Right atrium auricular region (tissue), 2 donors: ENCODE data around the gene ELL. TPM values are rescaled to one million over a fixed set of nuclear protein-coding genes. Genes with fewer than 3 reads are reported as not detected.
"Not testable (repeated sequence)": the region's sequence is repeated elsewhere in the genome, so short reads cannot be mapped to it uniquely, and the experiment has no call there.

Experiments
- DNase-seq: peaks from one replicate; pipeline ENCODE4 v3.0.0-alpha.2; 2019; ENCODE audit warnings: low spot score
- H3K27ac ChIP-seq, 2 donors: fragments of 200-600 bp; sonication (generic); 1 replicate in 1 of 2; 2 replicates in 1 of 2; pipeline ENCODE4 v1.5.1; 2016 to 2019
- H3K27me3 ChIP-seq, 2 donors: fragments of 200-600 bp; sonication (generic); one replicate each; pipeline versions ENCODE4 v1.5.1 to v1.6.0; 2017 to 2019
- H3K36me3 ChIP-seq: fragments of 200-600 bp; sonication (generic); one replicate; pipeline ENCODE4 v1.5.1; 2016
- H3K4me1 ChIP-seq, 2 donors: fragments of 200-600 bp; sonication (generic); one replicate each; pipeline versions ENCODE4 v1.5.1 to v1.6.0; 2017 to 2019
- H3K4me3 ChIP-seq, 2 donors: fragments of 200-600 bp; sonication (generic); 1 replicate in 1 of 2; 2 replicates in 1 of 2; pipeline ENCODE4 v1.5.1; 2017 to 2019; ENCODE audit warnings: mild to moderate bottlenecking in 1 of 2, moderate library complexity in 1 of 2
- H3K9me3 ChIP-seq, 2 donors: fragments of 200-600 bp; sonication (generic); one replicate each; pipeline ENCODE4 v1.5.1; 2019
- CTCF ChIP-seq, 2 donors: fragments of 200-600 bp; sonication (generic); IDR thresholded peaks; one replicate each; pipeline ENCODE4 v1.5.1; 2019; ENCODE audit warnings: antibody characterized with exemption in 2 of 2
- total RNA-seq, 2 donors: library from RNA; depleted of rRNA; stranded (reverse); fragments of >200 nt; gene quantifications; one replicate each; pipeline ENCODE4 v1.1.0, GENCODE V29; 2016

Gene ELL
- total RNA-seq, 2 donors from 2014 or later, result 12.4 to 17.5 TPM

DNA sequence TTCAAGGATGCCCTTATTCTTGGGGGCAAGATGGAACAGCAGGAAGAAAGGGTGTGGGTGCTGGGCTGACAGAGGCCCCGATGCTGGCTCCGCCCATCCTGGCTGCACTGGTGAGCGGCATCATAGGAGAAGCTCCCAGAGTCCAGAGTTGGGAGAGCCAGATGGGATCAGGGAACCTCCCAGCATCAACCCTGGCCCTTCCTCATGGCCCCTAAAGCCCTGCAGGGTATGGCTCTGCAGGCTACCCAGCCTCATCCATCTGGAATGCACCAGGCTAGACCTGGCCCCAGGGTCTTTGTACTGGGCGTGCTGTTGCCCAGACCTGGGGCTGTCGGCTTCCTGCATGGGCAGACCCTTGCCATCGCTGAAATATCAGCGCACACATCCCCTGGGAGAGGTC is 7.9 kb upstream of the ELL start:
- H3K9me3 ChIP-seq, result no peaks in the 10 kb centered on the region
- TF ChIP-seq CTCF (IDR thresholded peaks at IDR 0.05), result no peak
- H3K36me3 ChIP-seq, result peaks cover 22% of the 10 kb centered on the region
- H3K27me3 ChIP-seq, result no peaks in the 10 kb centered on the region
- no peaks in the 10 kb centered on the region for H3K4me1 ChIP-seq
- DNase-seq, result no peak
- H3K27ac ChIP-seq, result no peak overlapping the region
- H3K4me3 ChIP-seq, result no peak overlapping the region

GRCh38 chr19:18526316-18526715 is 4.4 kb upstream of the ELL start:
- Histone ChIP-seq H3K27ac (no peak overlapping the region), H3K36me3 (peaks cover 3% of the 10 kb centered on the region), H3K4me3 (no peak overlapping the region), H3K4me1 (no peaks in the 10 kb centered on the region), H3K9me3 (no peaks in the 10 kb centered on the region), H3K27me3 (no peaks in the 10 kb centered on the region)
- TF ChIP-seq CTCF (IDR thresholded peaks at IDR 0.05), result no peak
- DNase-seq, result no peak

DNA sequence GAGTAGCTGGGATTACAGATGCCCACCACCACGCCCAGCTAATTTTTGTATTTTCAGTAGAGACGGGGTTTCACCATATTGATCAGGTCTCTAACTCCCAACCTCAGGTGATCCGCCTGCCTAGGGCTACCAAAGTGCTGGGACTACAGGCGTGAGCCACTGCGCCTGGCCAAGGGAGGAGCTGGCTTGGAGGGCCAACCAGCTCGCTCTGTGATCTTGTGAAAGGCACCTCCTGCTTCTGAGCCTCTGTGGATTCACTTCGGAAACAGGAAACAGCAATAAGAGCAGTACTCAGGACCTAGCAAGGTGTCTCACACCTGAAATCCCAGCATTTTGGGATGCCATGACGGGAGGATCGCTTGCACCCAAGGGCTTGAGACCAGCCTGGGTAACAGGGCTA is 2.0 kb upstream of the ELL start:
- H3K36me3 ChIP-seq, result no peaks in the 10 kb centered on the region
- no peaks in the 10 kb centered on the region for H3K27me3 ChIP-seq
- no peak overlapping the region for H3K27ac ChIP-seq
- H3K4me3 ChIP-seq, result no peak overlapping the region
- peaks cover 0 to 21% of the 10 kb centered on the region in 2 donors for H3K4me1 ChIP-seq
- H3K9me3 ChIP-seq, result no peaks in the 10 kb centered on the region
- no peak for DNase-seq
- TF ChIP-seq CTCF (IDR thresholded peaks at IDR 0.05), result no peak

DNA sequence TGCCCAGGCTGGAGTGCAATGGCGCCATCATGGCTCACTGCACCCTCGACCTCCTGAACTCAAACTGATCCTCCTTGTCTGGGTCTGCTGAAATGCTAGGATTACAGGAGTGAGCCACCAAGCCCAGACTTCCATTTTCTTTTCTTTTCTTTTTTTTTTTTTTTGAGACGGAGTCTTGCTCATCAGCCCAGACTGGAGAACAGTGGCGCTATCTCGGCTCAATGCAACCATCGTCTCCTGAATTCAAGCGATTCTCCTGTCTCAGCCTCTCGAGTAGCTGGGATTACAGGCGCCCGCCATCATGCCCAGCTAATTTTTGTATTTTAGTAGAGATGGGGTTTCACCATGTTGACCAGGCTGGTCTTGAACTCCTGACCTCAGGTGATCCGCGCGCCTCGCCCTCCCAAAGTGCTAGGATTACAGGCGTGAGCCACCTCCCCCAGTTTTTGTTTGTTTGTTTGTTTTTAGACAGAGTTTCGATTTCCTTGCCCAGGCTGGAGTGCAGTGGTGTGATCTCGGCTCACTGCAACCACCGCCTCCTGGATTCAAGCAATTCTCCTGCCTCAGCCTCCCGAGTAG is 1.1 kb upstream of the ELL start:
- Histone ChIP-seq H3K4me3 (peak overlapping the region in 1 of 2 donors; percentile 31), H3K4me1 (peaks cover 0 to 30% of the 10 kb centered on the region in 2 donors), H3K27ac (peak overlapping the region; percentile 36 to 53)
- H3K36me3 ChIP-seq, DNase-seq, H3K9me3 ChIP-seq, H3K27me3 ChIP-seq: not testable (repeated sequence)

DNA sequence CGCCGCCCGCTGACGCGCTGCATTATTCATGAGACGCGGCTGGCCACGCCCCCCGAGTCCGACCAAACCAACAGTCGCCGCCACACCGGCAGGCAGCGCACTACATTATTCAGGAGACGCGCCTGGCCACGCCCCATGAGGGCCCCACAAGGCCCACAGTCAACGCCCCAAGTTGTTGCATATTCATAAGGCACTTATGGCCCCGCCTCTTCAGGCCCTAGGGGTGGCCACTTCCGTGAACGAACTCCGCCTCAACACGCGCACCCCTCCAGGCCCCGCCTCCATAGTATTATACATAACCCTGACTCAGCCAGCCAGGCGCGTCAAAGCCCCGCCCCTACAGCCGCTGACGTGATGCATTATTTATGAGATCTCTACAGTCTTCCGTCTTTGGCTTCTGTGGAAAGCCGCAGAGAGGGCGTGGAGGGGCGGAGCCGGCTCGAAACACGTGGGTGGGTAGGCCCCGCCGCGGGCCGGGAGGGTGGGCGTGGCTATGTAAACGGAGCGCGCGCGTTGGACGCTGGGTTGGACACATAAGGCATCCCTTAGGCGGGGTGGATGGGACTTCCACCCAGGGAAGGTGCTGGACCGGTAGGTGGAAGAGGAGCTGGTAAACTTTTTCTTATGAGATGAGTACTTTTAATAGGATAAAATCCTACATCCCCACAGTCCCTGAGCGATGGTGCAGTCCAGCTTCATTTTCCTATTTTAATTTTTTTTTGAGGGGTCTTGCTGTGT is 423 bp upstream of the ELL start:
- peak; percentile 100 for DNase-seq
- peak overlapping the region; percentile 80 to 99 for H3K4me3 ChIP-seq
- H3K27ac ChIP-seq, result peak overlapping the region; percentile 96 to 99
- H3K9me3 ChIP-seq, result no peaks in the 10 kb centered on the region
- H3K36me3 ChIP-seq, result no peaks in the 10 kb centered on the region
- no peaks in the 10 kb centered on the region for H3K27me3 ChIP-seq
- no peak for TF ChIP-seq CTCF (IDR thresholded peaks at IDR 0.05)
- H3K4me1 ChIP-seq, result peaks cover 0 to 32% of the 10 kb centered on the region in 2 donors

DNA sequence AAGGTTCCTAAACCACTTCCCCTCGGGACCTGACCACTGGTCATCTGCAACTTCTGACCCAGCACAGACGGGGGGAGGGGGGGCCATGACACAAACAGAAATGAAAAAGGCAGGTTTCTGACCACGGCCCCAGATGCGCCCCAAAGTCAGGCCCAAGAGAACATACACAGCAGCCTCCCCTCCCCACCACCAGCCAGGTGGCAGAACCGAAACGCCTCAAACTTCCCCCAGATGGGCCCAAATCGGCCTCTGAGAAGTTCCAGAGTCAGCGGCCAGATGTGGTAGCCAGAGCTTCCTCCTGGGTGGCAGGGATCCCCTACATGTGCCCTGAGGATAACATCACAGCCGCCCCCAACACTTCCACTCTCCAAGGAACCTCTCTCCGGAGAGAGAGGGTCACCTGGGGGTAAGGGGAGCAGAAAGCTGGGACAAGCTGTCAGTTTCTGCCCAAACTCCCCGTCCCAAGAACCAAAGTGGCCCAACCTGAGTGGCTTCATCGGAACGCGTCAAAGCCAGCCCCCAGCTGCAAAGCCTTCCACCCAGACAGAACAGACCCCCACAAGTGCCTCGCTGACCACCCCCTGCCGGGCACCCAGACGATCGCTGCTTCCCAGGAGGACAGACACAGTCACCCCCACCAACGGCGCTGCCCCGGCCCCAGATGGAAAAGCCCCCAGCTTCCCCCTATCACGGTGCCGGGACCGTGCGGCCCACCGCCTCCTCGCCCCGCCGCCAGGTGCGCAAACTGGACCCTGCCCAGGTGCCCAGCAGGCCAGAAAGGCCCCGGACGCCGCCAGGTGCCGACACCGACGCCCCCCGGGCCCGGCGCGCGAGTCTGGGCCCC is 800 bp downstream of the ELL start:
- H3K4me1 ChIP-seq, result peaks cover 0 to 44% of the 10 kb centered on the region in 2 donors
- no peaks in the 10 kb centered on the region for H3K9me3 ChIP-seq
- no peaks in the 10 kb centered on the region for H3K36me3 ChIP-seq
- no peaks in the 10 kb centered on the region for H3K27me3 ChIP-seq
- DNase-seq, result no peak
- peak overlapping the region; percentile 96 to 99 for H3K27ac ChIP-seq
- no peak for TF ChIP-seq CTCF (IDR thresholded peaks at IDR 0.05)
- peak overlapping the region; percentile 80 to 99 for H3K4me3 ChIP-seq
